SK-MEL-5 (cell line): ENCODE data around the gene CPVL. TPM values are rescaled to one million over a fixed set of nuclear protein-coding genes. Genes with fewer than 3 reads are reported as not detected.

ENCODE experiments used
- DNase-seq: peaks from one replicate; pipeline ENCODE4 v3.0.0-alpha.2; 2016; ENCODE audit warnings: low read depth, low spot score
- in situ Hi-C: cut with HindIII; loops from 2 replicates; pipeline ENCODE4 v1.10.0; 2016; ENCODE audit warnings: low sequenced_read_pairs, high pct_unique_total_duplicates, low pct_unique_long_range_greater_than_20kb
- total RNA-seq: library from RNA; depleted of rRNA; stranded (reverse); fragments of >200 nt; shearing (Covaris generic); gene quantifications from 2 replicates; pipeline ENCODE4 v1.2.3, GENCODE V29; 2014

Gene CPVL
- total RNA-seq, 1 experiment from 2014 or later: 497 TPM

DNA sequence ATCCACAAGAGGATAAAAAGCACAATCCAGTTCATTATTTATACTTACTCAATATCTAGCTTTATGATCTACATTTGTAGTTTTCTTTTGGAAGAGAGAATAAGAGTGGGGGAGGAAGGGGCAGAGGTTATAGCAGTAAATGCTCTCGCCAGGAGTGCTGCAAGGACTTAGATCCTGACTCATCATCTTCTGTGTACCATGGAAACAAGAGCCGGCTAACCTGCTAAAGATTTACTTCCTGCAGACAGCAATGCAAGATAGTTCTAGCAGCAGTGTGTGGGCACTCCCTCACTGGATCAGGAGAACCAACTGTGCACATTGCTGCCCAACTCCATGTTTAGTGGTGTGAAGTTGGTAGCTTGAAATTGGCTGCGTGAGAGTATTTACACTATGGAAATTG is 140.5 kb downstream of the CPVL start:
- in situ Hi-C loops: no loop called here
- DNase-seq: no peak

- DNase-seq: no peak
- in situ Hi-C loops: no loop called here
These were observed 140.9 kb downstream of the CPVL start for GRCh38 chr7:29005406-29005805.

- no peak for DNase-seq
- in situ Hi-C loops: no loop called here
These were observed 142.6 kb downstream of the CPVL start for GRCh38 chr7:29003703-29004102.

- in situ Hi-C loops: no loop called here
These were observed 145.6 kb downstream of the CPVL start for GRCh38 chr7:29000717-29001076.

DNA sequence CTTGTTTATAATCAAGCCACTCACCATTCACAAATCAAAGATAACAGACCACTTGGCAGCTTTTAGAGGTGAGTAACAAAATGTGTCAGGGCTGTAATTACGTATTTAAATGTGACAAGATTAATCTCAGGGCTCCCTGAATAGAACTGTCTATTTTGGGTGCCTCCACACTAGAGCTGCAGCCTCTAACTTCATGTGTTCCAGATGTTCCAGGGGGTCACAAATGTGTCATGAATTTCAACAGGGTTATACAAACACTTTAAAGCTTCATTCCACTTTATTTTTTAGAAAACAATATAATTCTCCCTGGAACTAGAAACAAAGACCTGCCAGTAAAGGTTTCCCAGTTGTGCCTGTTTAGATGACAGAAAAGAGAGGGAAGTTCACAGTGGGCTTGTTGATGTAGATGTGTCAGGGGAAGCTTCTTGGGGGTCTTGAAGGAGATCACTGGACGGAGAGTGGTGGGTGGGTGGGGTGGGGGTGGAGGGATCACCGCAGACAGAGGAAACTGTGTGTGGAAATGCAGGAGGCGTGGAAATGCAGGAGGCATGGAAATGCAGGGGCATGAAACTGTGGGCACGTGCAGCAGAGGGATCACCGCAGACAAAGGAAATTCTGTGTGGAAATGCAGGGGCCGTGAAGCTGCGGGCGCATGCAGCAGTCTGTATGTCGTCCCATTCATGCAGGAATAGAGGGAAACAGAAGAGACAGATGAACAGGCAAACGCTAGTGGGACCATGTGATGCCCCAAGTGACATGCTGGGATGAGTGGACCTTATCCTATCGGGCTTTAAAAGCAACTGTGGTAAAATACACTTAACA is 146.2 kb downstream of the CPVL start:
- peak; percentile 39 for DNase-seq
- in situ Hi-C loops: no loop called here

More at GRCh38 chr7:29000717-29001076, 145.6 kb downstream of the CPVL start:
- no peak for DNase-seq

- in situ Hi-C loops: no loop called here
- no peak for DNase-seq
These were observed 146.9 kb downstream of the CPVL start for GRCh38 chr7:28999427-28999826.

DNA sequence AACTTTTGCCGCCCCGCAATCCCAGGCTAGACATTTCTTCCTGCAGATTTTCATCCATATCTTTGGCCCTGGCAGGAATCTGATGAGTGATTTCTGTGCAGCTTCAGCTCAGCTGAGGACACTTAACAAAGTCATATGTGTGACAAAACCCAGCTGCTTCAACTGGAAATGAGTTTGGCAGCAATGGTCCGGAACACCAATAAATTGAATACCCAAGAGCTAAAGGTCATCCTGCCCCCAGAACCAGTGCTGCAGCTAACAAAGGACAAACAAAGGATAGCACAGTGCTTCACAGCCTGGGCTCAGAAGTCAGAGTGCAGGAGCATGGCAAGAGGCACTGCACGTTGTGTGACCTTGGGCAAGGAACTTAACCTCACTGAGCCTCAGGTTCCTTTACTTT is 148.2 kb downstream of the CPVL start:
- DNase-seq: no peak
- in situ Hi-C loops: no loop called here

- in situ Hi-C loops: no loop called here
- DNase-seq: no peak
These were observed 149.5 kb downstream of the CPVL start for GRCh38 chr7:28996836-28997235.

GRCh38 chr7:28993371-28993770 is 153.0 kb downstream of the CPVL start:
- in situ Hi-C loops: no loop called here
- DNase-seq: no peak

DNA sequence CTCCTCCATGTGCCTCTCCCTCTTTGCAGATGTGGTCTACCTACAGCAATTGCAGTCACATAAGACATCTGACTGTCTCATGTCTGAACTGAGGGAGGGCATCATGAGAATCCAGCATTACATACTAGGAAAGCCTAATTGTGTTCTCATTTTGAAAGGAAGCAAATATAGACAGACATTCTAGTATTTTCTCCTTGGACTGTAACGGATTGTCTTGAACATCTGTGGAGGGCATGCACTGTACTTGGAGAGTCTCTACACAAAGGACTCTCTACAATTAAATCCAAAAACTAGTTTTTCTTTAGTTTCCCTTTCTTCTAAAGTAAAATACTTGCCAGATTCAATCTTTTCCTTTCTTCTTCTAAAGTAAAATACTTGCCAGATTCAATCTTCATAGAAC is 153.5 kb downstream of the CPVL start:
- no peak for DNase-seq
- in situ Hi-C loops: no loop called here

GRCh38 chr7:28990200-28990960 is 156.0 kb downstream of the CPVL start:
- no peak for DNase-seq
- in situ Hi-C loops: no loop called here

GRCh38 chr7:28989211-28989980 is 156.9 kb downstream of the CPVL start:
- DNase-seq: no peak
- in situ Hi-C loops: no loop called here

- no peak for DNase-seq
- in situ Hi-C loops: no loop called here
These were observed 157.5 kb downstream of the CPVL start for GRCh38 chr7:28988810-28989209.

DNA sequence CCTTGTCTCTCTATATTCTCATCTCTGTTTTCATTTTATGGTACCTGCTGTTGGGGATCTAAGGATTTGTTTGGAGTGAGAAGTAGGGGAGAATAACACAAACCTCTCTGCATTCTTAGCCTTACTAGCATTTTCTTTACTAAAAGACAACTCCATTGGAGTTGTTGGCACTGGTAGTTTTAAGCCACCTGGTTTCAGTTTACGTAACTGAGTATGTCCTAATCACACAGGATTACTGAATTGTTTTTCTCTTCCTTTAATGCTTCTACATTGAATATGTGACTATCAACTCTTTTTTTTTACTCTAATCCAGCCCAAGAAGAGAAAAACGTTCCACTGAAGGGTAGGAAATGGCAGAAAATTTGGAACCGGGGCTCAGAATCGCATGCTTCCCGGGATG is 158.2 kb downstream of the CPVL start:
- in situ Hi-C loops: no loop called here
- no peak for DNase-seq

GRCh38 chr7:28986765-28987110 is 159.6 kb downstream of the CPVL start:
- no peak for DNase-seq
- in situ Hi-C loops: no loop called here

GRCh38 chr7:28986028-28986764 is 160.1 kb downstream of the CPVL start:
- no peak for DNase-seq
- in situ Hi-C loops: no loop called here

- in situ Hi-C loops: no loop called here
- DNase-seq: peak; percentile 38
These were observed 161.7 kb downstream of the CPVL start for GRCh38 chr7:28984631-28985030.

DNA sequence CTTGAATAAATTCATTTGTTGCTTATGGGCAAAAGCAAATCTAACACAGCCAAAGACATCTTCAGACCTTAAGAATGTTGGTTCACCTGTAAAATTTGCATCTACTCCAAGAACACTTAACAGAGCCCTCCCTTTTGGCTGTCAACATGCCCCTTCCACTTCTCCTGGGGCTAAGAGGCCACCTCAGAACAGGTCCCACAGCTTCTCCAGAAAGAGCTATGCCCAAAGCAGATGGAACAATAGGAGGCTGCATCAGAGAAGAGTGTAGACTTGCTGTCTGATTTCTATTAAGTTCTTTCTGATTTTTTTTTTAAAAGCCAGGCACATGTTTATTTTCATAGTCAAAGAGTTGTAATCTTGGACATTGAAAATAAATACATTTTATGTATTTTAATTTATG is 162.1 kb downstream of the CPVL start:
- in situ Hi-C loops: no loop called here
- no peak for DNase-seq
